Sigmoid colon (tissue), 4 donors: ENCODE data around the gene ZNF730.

ENCODE experiments used
- POLR2A ChIP-seq, 2 donors: fragments of 450-650 bp; IDR thresholded peaks; one replicate each; pipeline ENCODE4 v1.6.1; 2016; ENCODE audit warnings: antibody characterized with exemption in 2 of 2, mild to moderate bottlenecking in 2 of 2, moderate library complexity in 2 of 2
- POLR2AphosphoS5 ChIP-seq, 4 donors: sonication (generic); formaldehyde crosslinking; IDR thresholded peaks; one replicate each; pipeline ENCODE4 v1.6.1; 2017; ENCODE audit warnings: antibody characterized with exemption in 4 of 4

- TF ChIP-seq POLR2A (IDR thresholded peaks at IDR 0.05) (no peak), POLR2AphosphoS5 (IDR thresholded peaks at IDR 0.05) (no peak)
Measured at GRCh38 chr19:23071147-23071511, 45.7 kb upstream of the ZNF730 start.
